ENCODE measurements around the gene LCN6. TPM values are rescaled to one million over a fixed set of nuclear protein-coding genes. Genes with fewer than 3 reads are reported as not detected.

Gene LCN6
- total RNA-seq, 1 donor from 2014 or later = not detected

- Mint-ChIP-seq H3K4me1 (no peaks in the 10 kb centered on the region), H3K27me3 (ENCODE audit: insufficient read depth, low read depth) (peaks cover 12% of the 10 kb centered on the region), H3K9me3 (no peaks in the 10 kb centered on the region), H3K36me3 (no peaks in the 10 kb centered on the region), H3K4me3 (no peak overlapping the region), H3K27ac (no peak overlapping the region)
- no peaks in the 10 kb centered on the region for H3K79me2 ChIP-seq (ENCODE audit: low read depth)
- H4K20me1 ChIP-seq (ENCODE audit: low read depth) = no peaks in the 10 kb centered on the region
- H2AFZ ChIP-seq (replicated peaks) = no peak overlapping the region
- peaks cover 11% of the 10 kb centered on the region for H3K4me1 ChIP-seq
- H3K9me3 ChIP-seq (ENCODE audit: low read depth) = no peaks in the 10 kb centered on the region
- TF ChIP-seq CTCF (IDR thresholded peaks at IDR 0.05) (no peak), EZH2 (IDR thresholded peaks at IDR 0.05) (no peak), EZH2phosphoT487 (IDR thresholded peaks at IDR 0.05) (no peak)
- H3K4me3 ChIP-seq = no peak overlapping the region
- no peak overlapping the region for H3K9ac ChIP-seq
- no peaks in the 10 kb centered on the region for H3F3A ChIP-seq (ENCODE audit: low read depth)
- no peaks in the 10 kb centered on the region for H3K36me3 ChIP-seq
- no peak overlapping the region for H3K4me2 ChIP-seq
- H3K27me3 ChIP-seq = peaks cover 6% of the 10 kb centered on the region
- no peak for DNase-seq (ENCODE audit: low spot score)
- H3K27ac ChIP-seq = no peak overlapping the region
Measured at GRCh38 chr9:136739509-136739908, 8.8 kb downstream of the LCN6 start.

- Mint-ChIP-seq H3K27ac (no peak overlapping the region), H3K9me3 (no peaks in the 10 kb centered on the region)
- TF ChIP-seq EZH2 (IDR thresholded peaks at IDR 0.05) = no peak
- no peak for TF ChIP-seq CTCF (IDR thresholded peaks at IDR 0.05)
- no peak for TF ChIP-seq EZH2phosphoT487 (IDR thresholded peaks at IDR 0.05)
Measured at GRCh38 chr9:136738960-136739359, 9.4 kb downstream of the LCN6 start.

GRCh38 chr9:136735812-136736480 lies 12.4 kb downstream of the LCN6 start:
- Histone ChIP-seq H3F3A (ENCODE audit: low read depth) (no peaks in the 10 kb centered on the region), H3K9me3 (ENCODE audit: low read depth) (no peaks in the 10 kb centered on the region), H3K79me2 (ENCODE audit: low read depth) (no peaks in the 10 kb centered on the region), H4K20me1 (ENCODE audit: low read depth) (no peaks in the 10 kb centered on the region), H3K27me3 (no peaks in the 10 kb centered on the region), H3K4me2 (no peak overlapping the region), H3K9ac (no peak overlapping the region), H3K27ac (no peak overlapping the region), H3K4me1 (no peaks in the 10 kb centered on the region), H3K4me3 (no peak overlapping the region), H2AFZ (replicated peaks) (no peak overlapping the region), H3K36me3 (no peaks in the 10 kb centered on the region)
- Mint-ChIP-seq H3K4me1 (no peaks in the 10 kb centered on the region), H3K36me3 (no peaks in the 10 kb centered on the region), H3K4me3 (no peak overlapping the region), H3K27ac (no peak overlapping the region), H3K9me3 (no peaks in the 10 kb centered on the region), H3K27me3 (ENCODE audit: insufficient read depth, low read depth) (peaks cover 18% of the 10 kb centered on the region)
- no peak for DNase-seq (ENCODE audit: low spot score)
- no peak for TF ChIP-seq EZH2phosphoT487 (IDR thresholded peaks at IDR 0.05)
- TF ChIP-seq EZH2 (IDR thresholded peaks at IDR 0.05) = no peak

More at GRCh38 chr9:136738960-136739359, 9.4 kb downstream of the LCN6 start:
- H3K4me3 Mint-ChIP-seq = no peak overlapping the region
- H3K27me3 Mint-ChIP-seq (ENCODE audit: insufficient read depth, low read depth) = peaks cover 14% of the 10 kb centered on the region
- H3K9ac ChIP-seq = no peak overlapping the region
- no peak overlapping the region for H2AFZ ChIP-seq (replicated peaks)
- H3K27ac ChIP-seq = no peak overlapping the region
- no peak for DNase-seq (ENCODE audit: low spot score)
- no peaks in the 10 kb centered on the region for H3K36me3 Mint-ChIP-seq
- H3K4me1 ChIP-seq = peaks cover 11% of the 10 kb centered on the region
- no peaks in the 10 kb centered on the region for H4K20me1 ChIP-seq (ENCODE audit: low read depth)
- no peaks in the 10 kb centered on the region for H3K4me1 Mint-ChIP-seq
- no peaks in the 10 kb centered on the region for H3K9me3 ChIP-seq (ENCODE audit: low read depth)
- peaks cover 6% of the 10 kb centered on the region for H3K27me3 ChIP-seq
- H3K79me2 ChIP-seq (ENCODE audit: low read depth) = no peaks in the 10 kb centered on the region
- no peak overlapping the region for H3K4me2 ChIP-seq
- no peak overlapping the region for H3K4me3 ChIP-seq
- H3K36me3 ChIP-seq = no peaks in the 10 kb centered on the region
- no peaks in the 10 kb centered on the region for H3F3A ChIP-seq (ENCODE audit: low read depth)

GRCh38 chr9:136734837-136735496 lies 13.4 kb downstream of the LCN6 start:
- no peaks in the 10 kb centered on the region for H3K79me2 ChIP-seq (ENCODE audit: low read depth)
- no peaks in the 10 kb centered on the region for H3K36me3 Mint-ChIP-seq

More at GRCh38 chr9:136734837-136735496, 13.4 kb downstream of the LCN6 start:
- H3K27ac Mint-ChIP-seq = no peak overlapping the region
- Histone ChIP-seq H3K4me2 (no peak overlapping the region), H2AFZ (replicated peaks) (no peak overlapping the region), H3K36me3 (no peaks in the 10 kb centered on the region), H3K4me3 (no peak overlapping the region), H3K9ac (no peak overlapping the region), H3K27me3 (no peaks in the 10 kb centered on the region), H3K4me1 (no peaks in the 10 kb centered on the region), H3K27ac (no peak overlapping the region), H3F3A (ENCODE audit: low read depth) (no peaks in the 10 kb centered on the region), H3K9me3 (ENCODE audit: low read depth) (no peaks in the 10 kb centered on the region), H4K20me1 (ENCODE audit: low read depth) (no peaks in the 10 kb centered on the region)
- peaks cover 18% of the 10 kb centered on the region for H3K27me3 Mint-ChIP-seq (ENCODE audit: insufficient read depth, low read depth)
- no peaks in the 10 kb centered on the region for H3K4me1 Mint-ChIP-seq
- DNase-seq (ENCODE audit: low spot score) = no peak
- H3K4me3 Mint-ChIP-seq = no peak overlapping the region
- TF ChIP-seq EZH2phosphoT487 (IDR thresholded peaks at IDR 0.05) (no peak), EZH2 (IDR thresholded peaks at IDR 0.05) (no peak), CTCF (IDR thresholded peaks at IDR 0.05) (no peak)
- H3K9me3 Mint-ChIP-seq = no peaks in the 10 kb centered on the region
